BJ (cell line): ENCODE measurements around the gene SRRM5. TPM values are rescaled to one million over a fixed set of nuclear protein-coding genes. Genes with fewer than 3 reads are reported as not detected.

Experiments
- CTCF ChIA-PET: fragments of 350-600 bp; formaldehyde crosslinking; extraction: SDS; loops from one replicate; lab custom pipeline; 2021; ENCODE audit warnings: antibody characterized with exemption, inconsistent platforms; lab: Yijun Ruan, JAX
- POLR2A ChIA-PET: fragments of 300-600 bp; sonication (Branson Sonifier 250); formaldehyde crosslinking; extraction: SDS; loops from one replicate; lab custom pipeline; 2021; ENCODE audit warnings: antibody characterized with exemption; lab: Charles Lee
- DNase-seq: peaks from one replicate; pipeline ENCODE4 v3.0.0-alpha.2; 2011; ENCODE audit warnings: low read depth
- H3K27me3 ChIP-seq: 2 replicates; pipeline ENCODE4 v1.6.0; 2011; ENCODE audit warnings: low read length; ENCODE audit not compliant: control insufficient read depth, insufficient read depth
- H3K36me3 ChIP-seq: 2 replicates; pipeline ENCODE4 v1.5.1; 2011; ENCODE audit warnings: low read length; ENCODE audit not compliant: control insufficient read depth, insufficient read depth
- H3K4me3 ChIP-seq: 2 replicates; pipeline ENCODE4 v1.5.1; 2011; ENCODE audit warnings: low read depth, mild to moderate bottlenecking, control low read depth, low read length
- polyA plus RNA-seq: library from polyadenylated mRNA; depleted of rRNA; stranded (reverse); fragments of >200 nt; gene quantifications from 2 replicates; pipeline ENCODE4 v1.2.3, GENCODE V29; 2011
- TF ChIP-seq, protein P1 (sequence below): IDR thresholded peaks from 2 replicates; pipeline ENCODE4 v1.5.1; 2011; ENCODE audit warnings: low read depth, mild to moderate bottlenecking, control low read depth, inconsistent platforms, low read length, moderate library complexity; ENCODE audit not compliant: insufficient read depth

SRRM5 gene
- polyA plus RNA-seq, 1 experiment, result 0.04 TPM

GRCh38 chr19:43575955-43576878 lies 35.7 kb upstream of the SRRM5 start:
- DNase-seq, result no peak
- CTCF ChIA-PET, result interaction anchor here (4.4 to 6.6 kb wide), 2 partner anchors 19 to 21 kb away, joined by 19 to 32 read pairs; partner anchors contain the start of gene IRGQ
- peak overlapping the region; percentile 99 for H3K4me3 ChIP-seq

GRCh38 chr19:43578787-43579186 lies 33.1 kb upstream of the SRRM5 start:
- Histone ChIP-seq H3K36me3 (no peaks in the 10 kb centered on the region), H3K4me3 (no peak overlapping the region), H3K27me3 (no peaks in the 10 kb centered on the region)
- no peak for DNase-seq
- POLR2A ChIA-PET, result no interaction called here
- CTCF ChIA-PET, result interaction anchor here (4.4 kb wide), 1 partner anchor 16 kb away, joined by 19 read pairs; the partner anchor contains the start of gene IRGQ
- TF ChIP-seq, protein P1, sequence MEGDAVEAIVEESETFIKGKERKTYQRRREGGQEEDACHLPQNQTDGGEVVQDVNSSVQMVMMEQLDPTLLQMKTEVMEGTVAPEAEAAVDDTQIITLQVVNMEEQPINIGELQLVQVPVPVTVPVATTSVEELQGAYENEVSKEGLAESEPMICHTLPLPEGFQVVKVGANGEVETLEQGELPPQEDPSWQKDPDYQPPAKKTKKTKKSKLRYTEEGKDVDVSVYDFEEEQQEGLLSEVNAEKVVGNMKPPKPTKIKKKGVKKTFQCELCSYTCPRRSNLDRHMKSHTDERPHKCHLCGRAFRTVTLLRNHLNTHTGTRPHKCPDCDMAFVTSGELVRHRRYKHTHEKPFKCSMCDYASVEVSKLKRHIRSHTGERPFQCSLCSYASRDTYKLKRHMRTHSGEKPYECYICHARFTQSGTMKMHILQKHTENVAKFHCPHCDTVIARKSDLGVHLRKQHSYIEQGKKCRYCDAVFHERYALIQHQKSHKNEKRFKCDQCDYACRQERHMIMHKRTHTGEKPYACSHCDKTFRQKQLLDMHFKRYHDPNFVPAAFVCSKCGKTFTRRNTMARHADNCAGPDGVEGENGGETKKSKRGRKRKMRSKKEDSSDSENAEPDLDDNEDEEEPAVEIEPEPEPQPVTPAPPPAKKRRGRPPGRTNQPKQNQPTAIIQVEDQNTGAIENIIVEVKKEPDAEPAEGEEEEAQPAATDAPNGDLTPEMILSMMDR, result no peak

More at GRCh38 chr19:43575955-43576878, 35.7 kb upstream of the SRRM5 start:
- no peaks in the 10 kb centered on the region for H3K36me3 ChIP-seq
- H3K27me3 ChIP-seq, result no peaks in the 10 kb centered on the region
- TF ChIP-seq, protein P1, result no peak
- POLR2A ChIA-PET, result no interaction called here

GRCh38 chr19:43581467-43581866 lies 30.4 kb upstream of the SRRM5 start:
- ChIA-PET POLR2A (no interaction called here), CTCF (no interaction called here)
- no peak for DNase-seq
- TF ChIP-seq, protein P1, result no peak
- Histone ChIP-seq H3K4me3 (no peak overlapping the region), H3K27me3 (no peaks in the 10 kb centered on the region), H3K36me3 (no peaks in the 10 kb centered on the region)

DNA sequence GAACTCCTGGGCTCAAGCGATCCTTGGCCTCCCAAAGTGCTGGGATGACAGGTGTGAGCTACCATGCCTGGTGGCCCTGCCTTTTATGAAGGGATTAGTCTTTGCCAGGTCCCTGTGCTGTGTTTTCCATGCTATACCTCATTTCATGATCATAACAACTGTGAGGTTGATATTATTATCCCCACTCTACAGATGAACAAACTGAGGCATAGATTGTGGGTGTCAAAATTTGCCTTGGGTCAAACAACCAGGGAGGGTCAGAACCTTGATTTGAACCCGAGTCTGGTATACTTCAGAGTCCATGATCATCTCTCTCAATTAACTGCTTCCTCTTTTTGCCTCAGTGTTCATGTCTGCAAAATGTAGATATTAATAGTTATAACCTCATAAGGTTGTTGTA lies 29.4 kb upstream of the SRRM5 start:
- TF ChIP-seq, protein P1, result no peak
- Histone ChIP-seq H3K4me3 (no peak overlapping the region), H3K36me3 (no peaks in the 10 kb centered on the region), H3K27me3 (no peaks in the 10 kb centered on the region)
- CTCF ChIA-PET, result interaction anchor here (1.6 to 3.1 kb wide), 2 partner anchors 12 to 63 kb away, joined by 5 to 25 read pairs; partner anchors contain the start of gene IRGQ
- POLR2A ChIA-PET, result no interaction called here
- no peak for DNase-seq

GRCh38 chr19:43584484-43584883 lies 27.4 kb upstream of the SRRM5 start:
- POLR2A ChIA-PET, result no interaction called here
- TF ChIP-seq, protein P1, result no peak
- Histone ChIP-seq H3K27me3 (no peaks in the 10 kb centered on the region), H3K4me3 (no peak overlapping the region), H3K36me3 (peaks cover 5% of the 10 kb centered on the region)
- CTCF ChIA-PET, result interaction anchor here (0.6 to 3.1 kb wide), 4 partner anchors 10 to 1201 kb away, joined by 3 to 25 read pairs (median 4); partner anchors contain the start of gene IRGQ
- DNase-seq, result no peak
